Suppressor macrophage treated with lipopolysaccharide for 1 hour (primary cell): ENCODE measurements around the gene NDUFS7.

ENCODE experiments used
- DNase-seq, 3 donors: peaks; one replicate each; pipeline ENCODE4 v3.0.0-alpha.2; 2020 to 2022

The NDUFS7 gene

GRCh38 chr19:1401889-1402217 is 18.1 kb downstream of the NDUFS7 start:
- DNase-seq = no peak

GRCh38 chr19:1402411-1403070 is 18.8 kb downstream of the NDUFS7 start:
- DNase-seq = no peak

GRCh38 chr19:1406774-1407527 is 23.2 kb downstream of the NDUFS7 start:
- peak; percentile 100 for DNase-seq

GRCh38 chr19:1407528-1408299 is 24.0 kb downstream of the NDUFS7 start, which contains the start of gene DAZAP1:
Gene DAZAP1 (plus strand): TSS chr19:1407586. CDS start chr19:1407774, 188 bp downstream.
- peak; percentile 71 to 89 (median 71) for DNase-seq

GRCh38 chr19:1408300-1409203 is 24.8 kb downstream of the NDUFS7 start:
- peak; percentile 52 to 80 (median 62) for DNase-seq

DNA sequence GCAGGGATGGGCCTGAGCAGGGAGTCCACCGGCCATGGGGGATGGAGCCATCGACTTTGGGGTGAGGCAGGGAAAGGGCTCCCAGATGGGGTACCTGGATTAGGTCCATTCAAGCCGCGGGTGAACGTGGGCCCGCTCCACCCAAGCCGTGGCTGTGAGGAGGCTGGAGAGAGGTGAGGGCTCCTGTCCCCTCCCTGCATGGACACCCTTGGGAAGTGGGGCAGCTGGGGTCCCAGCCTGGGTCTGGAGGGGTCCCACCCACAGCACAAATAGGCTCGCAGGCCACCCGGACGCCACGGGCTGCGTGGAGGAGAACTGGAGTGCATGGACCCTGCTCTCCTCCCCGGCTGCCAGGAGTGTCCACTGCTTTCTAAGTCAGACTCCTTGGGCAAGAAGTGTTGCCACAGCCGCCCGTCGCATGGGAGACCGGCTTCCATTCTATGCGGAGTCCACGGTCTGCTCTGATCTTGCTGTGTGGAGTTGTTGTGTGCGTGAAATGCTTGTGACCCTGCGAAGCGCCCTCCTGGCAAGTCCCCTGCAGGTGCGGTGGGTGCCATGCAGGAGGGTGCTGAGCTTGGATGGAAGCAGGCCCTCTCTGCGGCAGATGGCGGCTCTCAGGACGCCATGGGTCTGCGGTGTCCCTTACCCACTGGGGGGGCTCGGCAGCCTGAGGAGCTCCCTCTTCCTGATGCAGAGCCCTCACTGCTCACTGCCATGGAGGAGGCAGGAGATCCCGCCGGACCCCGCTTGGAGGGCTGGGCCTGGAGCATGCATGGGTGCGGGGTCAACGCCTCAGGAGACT is 25.7 kb downstream of the NDUFS7 start:
- DNase-seq = no peak

- peak; percentile 18 to 35 (median 19) for DNase-seq
These were observed 26.6 kb downstream of the NDUFS7 start for GRCh38 chr19:1410136-1410786.

GRCh38 chr19:1410789-1411188 is 27.1 kb downstream of the NDUFS7 start:
- DNase-seq = no peak

DNA sequence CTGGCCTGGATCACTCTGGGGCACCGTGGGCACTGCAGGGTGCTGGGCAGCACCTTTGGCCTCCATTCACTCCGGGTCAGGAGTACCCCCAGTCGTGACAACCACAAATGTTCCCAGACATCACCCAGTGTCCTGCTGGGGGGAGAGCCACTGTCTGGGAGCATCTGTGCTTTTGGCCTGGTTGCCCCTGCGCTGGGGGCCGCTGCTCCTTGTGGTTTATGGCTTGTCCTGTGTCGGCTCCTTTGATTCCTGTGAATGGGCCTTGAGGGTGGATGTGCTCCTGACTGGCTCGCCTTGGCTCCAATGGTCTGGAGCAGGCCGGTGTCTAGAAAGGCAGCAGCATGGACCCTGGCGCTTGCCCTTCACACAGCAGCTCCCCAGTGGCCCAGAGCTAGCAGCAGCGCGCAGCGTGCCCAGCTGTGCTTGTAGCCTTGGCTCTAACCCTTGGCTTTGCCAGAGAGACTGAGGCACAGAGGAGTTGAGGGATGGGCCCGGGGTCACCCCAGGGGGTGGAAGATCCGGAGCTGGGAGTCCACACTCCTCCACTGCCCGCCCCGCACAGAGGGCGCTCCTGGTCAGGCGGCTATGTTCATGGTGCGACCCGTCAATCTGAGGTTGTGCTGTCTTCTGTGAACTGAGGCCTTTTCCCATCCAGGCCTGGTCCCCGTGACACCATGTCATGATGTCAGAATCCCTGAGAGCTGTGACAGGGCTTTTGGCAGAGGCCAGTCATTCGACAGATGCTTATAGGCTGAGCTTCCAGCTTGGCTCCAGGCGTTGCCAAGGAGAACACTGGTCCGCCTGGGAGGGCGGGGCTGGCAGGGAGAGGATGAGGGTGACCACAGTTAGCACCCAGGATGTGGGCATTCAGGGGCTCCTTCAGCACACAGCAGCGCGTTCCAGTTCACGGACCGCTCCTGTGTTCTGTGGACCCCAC is 27.8 kb downstream of the NDUFS7 start:
- DNase-seq = no peak

- DNase-seq = no peak
These were observed 28.7 kb downstream of the NDUFS7 start for GRCh38 chr19:1412323-1412923.

DNA sequence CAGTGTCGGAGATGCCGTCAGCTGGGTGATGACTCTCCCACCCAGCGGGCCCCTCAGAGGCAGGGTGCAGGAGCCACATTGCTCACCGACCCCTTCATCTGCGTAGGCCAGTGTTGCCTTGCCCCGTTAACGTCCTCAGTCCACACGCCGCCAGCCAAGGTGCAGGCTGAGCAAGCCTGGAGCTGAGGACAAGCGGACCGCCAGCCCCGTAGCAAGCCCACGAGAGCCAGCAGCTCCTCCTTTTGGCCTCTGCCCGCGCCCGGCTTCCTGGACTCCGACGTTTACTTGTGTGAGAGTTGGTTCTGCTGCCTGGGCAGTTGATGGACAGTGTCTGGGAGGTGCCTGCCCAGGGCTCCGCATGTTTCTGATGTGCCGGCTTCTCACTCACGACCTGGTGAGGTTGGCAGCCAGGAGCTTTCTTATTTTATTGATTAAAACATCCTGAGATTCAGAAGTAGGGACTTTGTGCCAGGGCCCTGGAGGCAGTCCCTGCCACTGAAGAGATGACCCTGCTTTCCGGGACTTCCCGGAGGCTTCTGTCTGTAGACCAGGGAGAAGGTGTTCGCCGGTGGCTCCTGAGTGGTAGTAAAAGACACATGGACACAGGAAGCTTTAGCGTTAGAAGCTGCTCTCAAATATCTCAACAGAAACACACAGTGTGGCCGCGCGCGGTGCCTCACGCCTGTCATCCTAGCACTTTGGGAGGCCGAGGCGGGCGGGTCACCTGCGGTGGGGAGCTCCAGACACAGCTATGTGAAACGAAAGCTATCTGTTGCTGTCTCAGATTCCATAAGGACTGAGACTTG is 29.5 kb downstream of the NDUFS7 start:
- DNase-seq = no peak

DNA sequence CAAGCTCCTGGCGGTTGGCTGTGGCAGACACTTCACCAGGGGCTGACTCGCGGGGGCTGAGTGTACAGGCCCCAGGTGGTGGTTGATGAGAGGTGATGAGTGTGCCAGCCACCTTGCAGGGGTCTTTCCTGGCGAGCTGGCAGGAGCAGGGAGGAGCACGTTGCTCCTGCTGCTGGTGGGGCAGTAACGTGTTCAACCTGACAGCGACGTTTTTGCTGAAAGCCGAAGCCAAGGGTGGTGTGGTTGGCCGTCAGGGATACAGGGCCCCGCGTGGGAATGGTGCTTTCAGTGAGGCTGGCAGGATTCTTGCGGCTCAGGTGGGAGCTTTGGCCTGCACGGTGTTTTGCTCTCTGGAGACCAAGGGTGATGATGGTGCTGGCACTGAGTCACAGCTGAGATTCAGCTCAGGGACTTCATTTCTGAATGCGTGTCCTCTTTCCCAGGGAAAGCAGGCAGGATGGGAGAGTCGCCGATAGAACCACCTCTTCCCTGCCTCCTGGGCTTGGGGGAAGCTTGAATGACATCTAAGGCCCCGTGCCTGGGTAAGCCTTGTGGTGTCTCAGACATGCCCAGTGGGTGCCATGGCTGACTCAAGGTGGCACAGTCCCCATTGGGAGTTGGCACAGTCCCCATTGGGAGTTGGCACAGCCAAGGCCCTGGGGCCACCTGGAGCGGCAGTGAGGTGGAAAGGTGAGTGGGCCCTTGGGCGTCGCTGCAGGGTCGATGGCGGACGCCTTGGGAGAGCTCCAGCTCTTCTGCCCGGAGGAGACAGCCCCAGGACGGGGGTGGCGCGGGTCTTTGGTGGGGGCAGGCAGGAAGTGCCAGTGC is 32.5 kb downstream of the NDUFS7 start:
- DNase-seq = no peak

- no peak for DNase-seq
These were observed 33.4 kb downstream of the NDUFS7 start for GRCh38 chr19:1417145-1417544.

DNA sequence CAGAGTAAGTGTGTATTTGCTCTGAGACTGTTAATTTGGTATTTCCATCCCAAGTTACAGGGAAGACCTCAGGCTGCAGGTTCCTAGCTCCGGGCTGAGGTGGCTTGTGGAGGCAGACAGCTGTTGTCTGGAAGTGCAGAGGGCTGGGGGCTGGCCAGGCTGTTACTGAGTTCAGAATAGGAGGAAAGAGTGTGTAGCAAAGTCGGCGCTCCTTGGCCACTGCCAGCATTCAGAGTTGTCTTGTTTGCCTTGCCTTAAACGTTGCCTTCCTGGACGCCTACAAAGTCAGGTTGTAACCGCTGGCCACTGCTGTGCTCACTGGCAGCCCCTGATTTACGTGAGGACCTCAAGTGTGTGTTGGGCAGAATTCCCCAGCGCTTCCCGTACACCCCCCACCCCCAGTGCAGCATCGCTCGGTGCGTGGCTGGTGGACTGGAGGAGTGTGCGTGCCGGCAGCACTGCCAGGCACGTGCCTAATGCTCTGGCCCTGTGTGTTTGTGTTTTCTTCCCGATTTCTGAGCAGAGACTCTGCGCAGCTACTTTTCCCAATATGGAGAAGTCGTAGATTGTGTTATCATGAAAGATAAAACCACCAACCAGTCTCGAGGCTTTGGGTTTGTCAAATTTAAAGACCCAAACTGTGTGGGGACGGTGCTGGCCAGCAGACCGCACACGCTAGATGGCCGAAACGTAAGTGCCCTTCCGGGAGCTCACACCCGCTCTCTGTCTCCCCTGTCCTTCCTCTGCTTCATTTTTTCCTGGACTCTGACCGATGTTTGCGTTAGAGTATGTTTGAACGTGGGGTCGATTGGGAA is 34.2 kb downstream of the NDUFS7 start:
- no peak for DNase-seq

- no peak for DNase-seq
These were observed 34.7 kb downstream of the NDUFS7 start for GRCh38 chr19:1418496-1418775.

- no peak for DNase-seq
These were observed 35.4 kb downstream of the NDUFS7 start for GRCh38 chr19:1418951-1419738.
